BLaER1 (cell line): ENCODE data around the gene IRGC.
"Not testable (repeated sequence)": the region's sequence is repeated elsewhere in the genome, so short reads cannot be mapped to it uniquely, and the experiment has no call there.

ENCODE experiments used
- H3K27ac ChIP-seq: shearing (Covaris generic); formaldehyde crosslinking; 2 replicates; pipeline ENCODE4 v1.8.1; 2022
- H3K27me3 ChIP-seq: shearing (Covaris generic); formaldehyde crosslinking; 2 replicates; pipeline ENCODE4 v1.8.1; 2022
- H3K36me3 ChIP-seq: shearing (Covaris generic); formaldehyde crosslinking; 2 replicates; pipeline ENCODE4 v1.8.1; 2022
- H3K4me1 ChIP-seq: shearing (Covaris generic); formaldehyde crosslinking; 2 replicates; pipeline ENCODE4 v1.8.1; 2022
- H3K4me2 ChIP-seq: shearing (Covaris generic); formaldehyde crosslinking; 2 replicates; pipeline ENCODE4 v1.8.1; 2022
- H3K4me3 ChIP-seq: shearing (Covaris generic); formaldehyde crosslinking; 2 replicates; pipeline ENCODE4 v1.8.1; 2022
- H3K9ac ChIP-seq: shearing (Covaris generic); formaldehyde crosslinking; 2 replicates; pipeline ENCODE4 v1.8.1; 2022
- H3K9me3 ChIP-seq: shearing (Covaris generic); formaldehyde crosslinking; 2 replicates; pipeline ENCODE4 v1.8.1; 2022
- H4K20me1 ChIP-seq: shearing (Covaris generic); formaldehyde crosslinking; 2 replicates; pipeline ENCODE4 v1.8.1; 2022
- Cebpa-rat ChIP-seq: shearing (Covaris generic); IDR thresholded peaks from 2 replicates; pipeline ENCODE4 v1.8.1; 2022

IRGC gene

GRCh38 chr19:43675906-43676305, 40.0 kb upstream of the IRGC start:
- H3K9me3 ChIP-seq = no peaks in the 10 kb centered on the region
- H3K4me1 ChIP-seq = peaks cover 14% of the 10 kb centered on the region
- H3K27me3 ChIP-seq = no peaks in the 10 kb centered on the region
- no peak for TF ChIP-seq Cebpa-rat
- no peak overlapping the region for H3K27ac ChIP-seq
- H4K20me1 ChIP-seq = no peaks in the 10 kb centered on the region
- H3K9ac ChIP-seq = no peak overlapping the region
- H3K36me3 ChIP-seq = no peaks in the 10 kb centered on the region
- no peak overlapping the region for H3K4me2 ChIP-seq
- H3K4me3 ChIP-seq = no peak overlapping the region

- Histone ChIP-seq H3K27ac (no peak overlapping the region), H3K27me3 (no peaks in the 10 kb centered on the region), H3K36me3 (no peaks in the 10 kb centered on the region), H3K9me3 (no peaks in the 10 kb centered on the region), H3K4me2 (no peak overlapping the region), H3K4me1 (peaks cover 14% of the 10 kb centered on the region; the same call in 1 of the 2 replicates), H4K20me1 (no peaks in the 10 kb centered on the region), H3K4me3 (no peak overlapping the region), H3K9ac (no peak overlapping the region)
- no peak for TF ChIP-seq Cebpa-rat
Observed at GRCh38 chr19:43678512-43679261, 37.2 kb upstream of the IRGC start.

- Histone ChIP-seq H3K27me3 (no peaks in the 10 kb centered on the region), H3K4me2 (no peak overlapping the region), H3K36me3 (no peaks in the 10 kb centered on the region), H4K20me1 (no peaks in the 10 kb centered on the region), H3K9me3 (no peaks in the 10 kb centered on the region), H3K4me3 (no peak overlapping the region), H3K27ac (no peak overlapping the region), H3K4me1 (no peaks in the 10 kb centered on the region), H3K9ac (no peak overlapping the region)
- no peak for TF ChIP-seq Cebpa-rat
Observed at GRCh38 chr19:43681821-43682220, 34.1 kb upstream of the IRGC start.

GRCh38 chr19:43682269-43682668, 33.6 kb upstream of the IRGC start:
- H3K9ac ChIP-seq, H3K36me3 ChIP-seq, H3K4me2 ChIP-seq, H3K4me1 ChIP-seq, H3K4me3 ChIP-seq, H3K27ac ChIP-seq, H3K9me3 ChIP-seq, H4K20me1 ChIP-seq, H3K27me3 ChIP-seq: not testable (repeated sequence)

GRCh38 chr19:43682824-43683661, 32.8 kb upstream of the IRGC start:
- Histone ChIP-seq H4K20me1 (no peaks in the 10 kb centered on the region), H3K4me1 (no peaks in the 10 kb centered on the region), H3K36me3 (no peaks in the 10 kb centered on the region), H3K9ac (no peak overlapping the region), H3K9me3 (no peaks in the 10 kb centered on the region), H3K4me2 (no peak overlapping the region), H3K27ac (no peak overlapping the region), H3K27me3 (no peaks in the 10 kb centered on the region), H3K4me3 (no peak overlapping the region)
- TF ChIP-seq Cebpa-rat = no peak

GRCh38 chr19:43683905-43684304, 32.0 kb upstream of the IRGC start:
- Histone ChIP-seq H3K36me3 (no peaks in the 10 kb centered on the region), H3K9ac (no peak overlapping the region), H3K27me3 (no peaks in the 10 kb centered on the region), H3K9me3 (no peaks in the 10 kb centered on the region), H3K27ac (no peak overlapping the region), H3K4me3 (no peak overlapping the region), H3K4me2 (no peak overlapping the region), H3K4me1 (no peaks in the 10 kb centered on the region), H4K20me1 (no peaks in the 10 kb centered on the region)
- no peak for TF ChIP-seq Cebpa-rat

- H3K4me1 ChIP-seq = no peaks in the 10 kb centered on the region
- H3K9ac ChIP-seq = no peak overlapping the region
- TF ChIP-seq Cebpa-rat = no peak
- H4K20me1 ChIP-seq = no peaks in the 10 kb centered on the region
- no peak overlapping the region for H3K4me3 ChIP-seq
- no peak overlapping the region for H3K4me2 ChIP-seq
- no peaks in the 10 kb centered on the region for H3K27me3 ChIP-seq
- no peaks in the 10 kb centered on the region for H3K36me3 ChIP-seq
- no peaks in the 10 kb centered on the region for H3K9me3 ChIP-seq
- no peak overlapping the region for H3K27ac ChIP-seq
Observed at GRCh38 chr19:43684326-43684725, 31.6 kb upstream of the IRGC start.

- H3K9me3 ChIP-seq = peaks cover 28% of the 10 kb centered on the region
- H3K27me3 ChIP-seq = no peaks in the 10 kb centered on the region
- H4K20me1 ChIP-seq = no peaks in the 10 kb centered on the region
- no peaks in the 10 kb centered on the region for H3K4me1 ChIP-seq
- H3K27ac ChIP-seq = no peak overlapping the region
- TF ChIP-seq Cebpa-rat = no peak
- H3K4me2 ChIP-seq = no peak overlapping the region
- H3K36me3 ChIP-seq = no peaks in the 10 kb centered on the region
- H3K4me3 ChIP-seq = no peak overlapping the region
- H3K9ac ChIP-seq = no peak overlapping the region
Observed at GRCh38 chr19:43687660-43687997, 28.2 kb upstream of the IRGC start.

GRCh38 chr19:43688059-43688701, 27.7 kb upstream of the IRGC start:
- Histone ChIP-seq H3K4me1 (no peaks in the 10 kb centered on the region), H4K20me1 (no peaks in the 10 kb centered on the region), H3K27ac (no peak overlapping the region), H3K9ac (no peak overlapping the region), H3K27me3 (no peaks in the 10 kb centered on the region), H3K36me3 (no peaks in the 10 kb centered on the region), H3K4me2 (no peak overlapping the region), H3K4me3 (no peak overlapping the region), H3K9me3 (peaks cover 30% of the 10 kb centered on the region)
- no peak for TF ChIP-seq Cebpa-rat

GRCh38 chr19:43690444-43690843, 25.4 kb upstream of the IRGC start:
- no peak overlapping the region for H3K4me3 ChIP-seq
- no peak overlapping the region for H3K4me2 ChIP-seq
- H3K9ac ChIP-seq = no peak overlapping the region
- H3K4me1 ChIP-seq = no peaks in the 10 kb centered on the region
- H4K20me1 ChIP-seq = no peaks in the 10 kb centered on the region
- TF ChIP-seq Cebpa-rat = no peak
- peaks cover 30% of the 10 kb centered on the region for H3K9me3 ChIP-seq
- H3K27ac ChIP-seq = no peak overlapping the region
- no peaks in the 10 kb centered on the region for H3K27me3 ChIP-seq
- H3K36me3 ChIP-seq = no peaks in the 10 kb centered on the region
